WI38 (cell line): ENCODE results near the gene TMEM273.

Source experiments
- H3K4me3 ChIP-seq: 2 replicates; pipeline ENCODE4 v1.5.1; 2011; ENCODE audit warnings: low read depth, mild to moderate bottlenecking, control low read depth, low read length
- CTCF ChIP-seq: IDR thresholded peaks from 2 replicates; pipeline ENCODE4 v1.5.1; 2012; ENCODE audit warnings: low read depth, mild to moderate bottlenecking, control low read depth, low read length

Gene TMEM273

DNA sequence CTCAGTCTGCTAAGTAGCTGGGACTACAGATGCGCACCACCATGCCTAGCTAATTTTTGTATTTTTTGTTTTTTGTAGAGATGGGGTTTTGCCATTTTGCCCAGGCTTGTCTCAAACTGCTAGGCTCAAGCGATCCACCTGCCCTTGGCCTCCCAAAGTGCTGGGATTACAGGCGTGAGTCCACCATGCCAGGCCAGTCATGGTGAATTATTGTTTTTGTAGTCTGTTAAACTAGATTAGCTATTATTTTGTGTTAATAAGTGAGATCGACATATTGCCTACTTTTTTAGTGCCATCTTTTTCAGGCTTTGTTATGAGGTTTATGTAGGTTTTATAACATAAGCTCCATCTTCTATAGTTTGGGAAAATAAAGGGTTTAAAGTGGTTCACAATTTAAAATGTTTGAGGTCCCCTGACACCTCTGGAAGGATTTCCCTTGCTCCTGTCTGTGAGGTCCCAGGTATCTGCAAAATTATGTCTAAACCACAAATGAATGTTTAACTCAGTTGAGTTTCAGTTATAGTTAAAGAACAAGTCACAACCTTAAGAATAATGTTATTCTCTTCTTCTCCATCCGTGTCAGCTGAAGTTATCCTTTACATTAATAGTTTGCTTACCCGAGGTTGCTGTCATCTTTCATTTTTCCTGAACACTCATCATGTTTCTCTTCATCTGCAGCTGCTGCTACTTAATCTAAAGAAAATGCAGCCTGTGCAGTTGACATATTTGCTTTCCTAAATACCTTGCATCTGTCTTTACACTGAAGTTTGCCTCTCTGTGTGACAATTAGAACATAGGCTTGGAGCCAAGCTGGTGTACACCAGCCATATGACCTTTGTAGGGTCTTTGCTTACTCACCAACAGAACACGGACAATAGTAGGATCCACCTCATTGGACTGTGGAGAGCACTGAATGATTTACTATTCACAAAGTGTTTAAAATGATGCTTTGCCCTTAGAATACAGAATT is 63.9 kb downstream of the TMEM273 start:
- no peak for TF ChIP-seq CTCF
- H3K4me3 ChIP-seq, result no peak overlapping the region

- TF ChIP-seq CTCF, result no peak
These were observed 67.3 kb downstream of the TMEM273 start for GRCh38 chr10:49120911-49121310.

GRCh38 chr10:49119746-49120145 is 68.4 kb downstream of the TMEM273 start:
- no peak for TF ChIP-seq CTCF

More at GRCh38 chr10:49120911-49121310, 67.3 kb downstream of the TMEM273 start:
- H3K4me3 ChIP-seq, result no peak overlapping the region

GRCh38 chr10:49118430-49119074 is 69.6 kb downstream of the TMEM273 start:
- TF ChIP-seq CTCF, result no peak
- no peak overlapping the region for H3K4me3 ChIP-seq

More at GRCh38 chr10:49119746-49120145, 68.4 kb downstream of the TMEM273 start:
- H3K4me3 ChIP-seq, result no peak overlapping the region

DNA sequence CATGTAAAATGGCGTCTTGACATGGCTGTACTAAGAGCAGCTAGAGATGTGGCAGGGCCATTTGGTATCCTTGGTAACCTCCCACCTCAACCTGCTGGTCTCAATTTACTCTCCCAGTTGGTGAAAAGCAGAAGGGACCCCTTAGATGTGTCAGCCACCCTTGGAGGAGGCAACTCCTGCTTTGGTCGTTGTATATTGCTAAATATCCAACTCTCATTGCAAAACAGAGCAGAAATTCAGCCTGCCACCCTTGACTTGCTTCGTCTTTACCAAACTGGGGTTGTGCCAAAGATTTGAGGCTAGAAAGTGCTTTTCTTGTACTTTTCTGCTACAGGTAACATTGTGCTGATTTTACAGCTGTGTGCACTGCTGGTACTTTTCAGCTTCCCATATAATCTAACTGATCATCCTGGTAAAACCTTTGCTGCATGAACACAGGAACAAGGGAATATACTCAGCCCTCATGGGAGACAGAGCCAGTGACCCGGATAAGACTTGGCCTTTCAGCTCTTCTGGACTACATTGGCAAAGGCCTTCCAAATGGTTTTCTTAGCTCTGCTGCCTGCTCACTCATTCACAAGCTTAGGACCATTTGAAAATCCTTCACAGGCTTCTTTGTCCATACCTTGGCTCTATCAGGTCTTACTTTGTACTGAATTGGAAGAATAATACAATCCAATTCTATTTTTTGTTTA is 70.7 kb downstream of the TMEM273 start:
- no peak for TF ChIP-seq CTCF
- H3K4me3 ChIP-seq, result no peak overlapping the region

GRCh38 chr10:49116509-49117375 is 71.4 kb downstream of the TMEM273 start:
- TF ChIP-seq CTCF, result no peak

More at GRCh38 chr10:49116509-49117375, 71.4 kb downstream of the TMEM273 start:
- no peak overlapping the region for H3K4me3 ChIP-seq
